Measurements from ENCODE around the gene MYLK. TPM values are rescaled to one million over a fixed set of nuclear protein-coding genes. Genes with fewer than 3 reads are reported as not detected.

MYLK gene
- total and polyA plus RNA-seq, 3 experiments from 2014 or later, result 0.09 to 0.10 TPM; not detected in 1

- no peaks in the 10 kb centered on the region for H3K9me3 Mint-ChIP-seq
Measured at GRCh38 chr3:123637131-123637530, 247.0 kb downstream of the MYLK start.

DNA sequence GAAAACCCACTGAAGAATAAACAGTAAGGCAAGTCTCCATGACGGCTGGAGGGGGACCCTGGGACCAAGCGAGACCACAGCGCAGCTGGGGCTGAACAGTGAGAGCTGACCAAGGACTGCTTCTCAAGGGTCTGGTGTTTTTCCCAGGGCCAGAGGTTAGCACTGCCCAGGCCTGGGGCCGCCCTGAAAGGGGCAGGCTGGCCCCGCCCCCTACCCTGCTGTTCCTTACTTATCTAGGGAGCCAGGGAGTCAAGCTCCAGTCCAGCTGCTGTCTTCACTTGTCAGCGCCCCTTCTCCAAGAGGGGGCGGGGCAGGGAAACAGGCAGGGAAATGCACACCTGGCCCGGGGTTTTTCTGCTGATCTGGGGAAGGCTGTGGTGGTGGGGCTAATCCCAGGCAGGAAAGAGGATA, 247.7 kb downstream of the MYLK start:
- CTCF ChIA-PET, result no interaction called here
- Mint-ChIP-seq H3K4me1 (no peaks in the 10 kb centered on the region), H3K9me3 (no peaks in the 10 kb centered on the region), H3K27me3 (peaks cover 3 to 5% of the 10 kb centered on the region in 2 donors), H3K36me3 (peaks cover 0 to 11% (median 6%) of the 10 kb centered on the region in 3 donors), H3K4me3 (no peak overlapping the region), H3K27ac (no peak overlapping the region)
- no peaks in the 10 kb centered on the region for H3K36me3 ChIP-seq (ENCODE audit: insufficient read depth, low read length)
- H3K9me3 ChIP-seq (ENCODE audit: low read length), result no peaks in the 10 kb centered on the region
- DNase-seq, result no peak
- POLR2A ChIA-PET, result no interaction called here
- no peaks in the 10 kb centered on the region for H3K27me3 ChIP-seq (ENCODE audit: insufficient read depth, low read length, poor library complexity, severe bottlenecking)
- no peaks in the 10 kb centered on the region for H3K4me1 ChIP-seq (ENCODE audit: insufficient read depth, low read length)
- H3K27ac ChIP-seq (ENCODE audit: low read depth, low read length), result no peak overlapping the region
- H3K4me3 ChIP-seq (ENCODE audit: low read length), result no peak overlapping the region

More at GRCh38 chr3:123637131-123637530, 247.0 kb downstream of the MYLK start:
- Histone ChIP-seq H3K36me3 (ENCODE audit: insufficient read depth, low read length) (no peaks in the 10 kb centered on the region), H3K9me3 (ENCODE audit: low read length) (no peaks in the 10 kb centered on the region), H3K4me1 (ENCODE audit: insufficient read depth, low read length) (no peaks in the 10 kb centered on the region), H3K4me3 (ENCODE audit: low read length) (no peak overlapping the region), H3K27me3 (ENCODE audit: insufficient read depth, low read length, poor library complexity, severe bottlenecking) (no peaks in the 10 kb centered on the region), H3K27ac (ENCODE audit: low read depth, low read length) (no peak overlapping the region)
- ChIA-PET CTCF (no interaction called here), POLR2A (no interaction called here)
- no peak overlapping the region for H3K27ac Mint-ChIP-seq
- DNase-seq, result no peak
- H3K4me1 Mint-ChIP-seq, result no peaks in the 10 kb centered on the region
- H3K27me3 Mint-ChIP-seq, result peaks cover 3 to 6% of the 10 kb centered on the region in 2 donors
- no peak overlapping the region for H3K4me3 Mint-ChIP-seq
- H3K36me3 Mint-ChIP-seq, result peaks cover 0 to 8% (median 6%) of the 10 kb centered on the region in 3 donors

GRCh38 chr3:123635717-123636116, 248.4 kb downstream of the MYLK start:
- H3K4me3 ChIP-seq (ENCODE audit: low read length), result no peak overlapping the region
- H3K4me1 ChIP-seq (ENCODE audit: insufficient read depth, low read length), result no peaks in the 10 kb centered on the region
- no peaks in the 10 kb centered on the region for H3K27me3 ChIP-seq (ENCODE audit: insufficient read depth, low read length, poor library complexity, severe bottlenecking)
- peaks cover 3 to 13% (median 9%) of the 10 kb centered on the region in 3 donors for H3K36me3 Mint-ChIP-seq
- H3K4me3 Mint-ChIP-seq, result no peak overlapping the region
- no peaks in the 10 kb centered on the region for H3K4me1 Mint-ChIP-seq
- no peaks in the 10 kb centered on the region for H3K9me3 Mint-ChIP-seq
- H3K27me3 Mint-ChIP-seq, result peaks cover 3 to 5% of the 10 kb centered on the region in 2 donors
- no peak for DNase-seq
- H3K9me3 ChIP-seq (ENCODE audit: low read length), result no peaks in the 10 kb centered on the region
- ChIA-PET POLR2A (no interaction called here), CTCF (no interaction called here)
- no peak overlapping the region for H3K27ac ChIP-seq (ENCODE audit: low read depth, low read length)
- no peaks in the 10 kb centered on the region for H3K36me3 ChIP-seq (ENCODE audit: insufficient read depth, low read length)
- no peak overlapping the region for H3K27ac Mint-ChIP-seq

DNA sequence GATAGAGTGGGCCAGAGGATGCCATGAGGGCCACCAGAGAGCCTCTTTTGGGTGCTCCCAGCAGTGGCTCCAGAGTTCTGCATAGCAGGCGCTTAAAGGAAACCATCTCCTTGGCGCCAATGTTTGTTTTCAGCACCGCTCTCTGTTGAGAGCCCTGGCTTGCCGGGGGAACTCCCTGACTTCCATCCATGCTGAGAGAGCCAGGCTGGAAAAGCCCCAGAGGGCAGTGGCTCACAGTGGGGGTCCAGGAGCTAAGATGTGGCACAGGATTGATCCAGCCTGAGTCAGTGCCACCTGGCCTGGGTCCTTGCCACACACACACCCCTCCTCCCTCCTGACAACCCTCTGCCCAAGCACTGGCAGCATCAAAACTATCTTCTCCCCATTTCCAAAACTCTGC, 248.9 kb downstream of the MYLK start:
- Mint-ChIP-seq H3K4me3 (no peak overlapping the region), H3K36me3 (peaks cover 8 to 17% (median 9%) of the 10 kb centered on the region in 3 donors), H3K27me3 (peaks cover 3 to 5% of the 10 kb centered on the region in 2 donors), H3K4me1 (no peaks in the 10 kb centered on the region), H3K9me3 (no peaks in the 10 kb centered on the region), H3K27ac (no peak overlapping the region)
- Histone ChIP-seq H3K4me1 (ENCODE audit: insufficient read depth, low read length) (no peaks in the 10 kb centered on the region), H3K27ac (ENCODE audit: low read depth, low read length) (no peak overlapping the region), H3K9me3 (ENCODE audit: low read length) (no peaks in the 10 kb centered on the region), H3K4me3 (ENCODE audit: low read length) (no peak overlapping the region), H3K27me3 (ENCODE audit: insufficient read depth, low read length, poor library complexity, severe bottlenecking) (no peaks in the 10 kb centered on the region), H3K36me3 (ENCODE audit: insufficient read depth, low read length) (no peaks in the 10 kb centered on the region)
- CTCF ChIA-PET, result no interaction called here
- DNase-seq, result no peak
- POLR2A ChIA-PET, result no interaction called here

DNA sequence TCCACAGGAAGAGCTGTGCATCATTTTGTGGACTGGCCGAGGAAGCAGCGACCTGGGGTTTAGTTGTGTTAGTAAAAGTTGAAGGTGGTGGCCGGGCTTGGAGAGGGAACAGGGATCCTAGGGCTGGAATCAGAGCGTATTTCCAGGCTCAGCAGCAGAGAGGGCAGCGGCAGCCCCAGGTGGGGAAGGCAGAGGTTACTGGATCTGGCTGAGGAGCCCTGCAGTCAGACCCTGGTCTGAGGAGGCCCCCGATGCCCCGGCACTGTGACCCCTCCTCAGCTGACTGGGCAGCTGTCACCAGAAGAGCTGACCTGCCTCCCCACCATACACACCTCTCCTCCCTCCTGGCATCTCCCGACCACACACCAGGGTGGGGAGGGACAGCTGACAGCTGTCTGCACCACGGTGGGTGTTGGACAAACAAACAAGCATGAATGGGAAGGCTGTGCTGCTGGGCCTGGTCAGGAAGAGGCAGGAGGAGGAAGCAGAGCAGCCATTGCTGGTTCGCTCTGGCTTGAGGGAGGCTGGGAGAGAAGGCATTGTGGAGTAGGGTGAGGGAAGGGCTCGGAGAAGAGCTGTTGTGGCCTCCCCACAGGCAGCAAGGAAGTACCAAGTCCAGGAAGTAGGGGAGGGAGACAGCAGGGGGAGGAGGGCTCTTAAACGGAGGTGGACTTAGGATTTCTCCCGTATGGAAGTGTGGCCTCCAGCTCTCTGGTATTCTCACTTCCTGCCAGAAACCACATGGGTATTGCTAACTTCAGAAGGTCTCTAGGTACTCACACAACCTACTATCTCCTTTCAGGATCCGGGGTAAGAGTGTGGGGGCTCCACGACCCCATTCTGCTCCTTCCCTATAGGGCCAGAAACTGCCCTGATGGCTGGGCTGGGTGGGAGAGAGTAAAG, 249.7 kb downstream of the MYLK start:
- POLR2A ChIA-PET, result interaction anchor here (0.6 kb wide), 1 partner anchor 20 kb away, joined by 3 read pairs; no protein-coding TSS in a partner anchor
- H3K36me3 ChIP-seq (ENCODE audit: insufficient read depth, low read length), result no peaks in the 10 kb centered on the region
- CTCF ChIA-PET, result no interaction called here
- no peak for DNase-seq
- H3K4me1 ChIP-seq (ENCODE audit: insufficient read depth, low read length), result no peaks in the 10 kb centered on the region
- no peaks in the 10 kb centered on the region for H3K27me3 ChIP-seq (ENCODE audit: insufficient read depth, low read length, poor library complexity, severe bottlenecking)
- no peaks in the 10 kb centered on the region for H3K9me3 ChIP-seq (ENCODE audit: low read length)
- H3K27ac Mint-ChIP-seq, result no peak overlapping the region
- no peak overlapping the region for H3K4me3 ChIP-seq (ENCODE audit: low read length)
- H3K27ac ChIP-seq (ENCODE audit: low read depth, low read length), result no peak overlapping the region
- peaks cover 9 to 17% (median 14%) of the 10 kb centered on the region in 3 donors for H3K36me3 Mint-ChIP-seq
- H3K9me3 Mint-ChIP-seq, result no peaks in the 10 kb centered on the region
- no peaks in the 10 kb centered on the region for H3K27me3 Mint-ChIP-seq
- no peaks in the 10 kb centered on the region for H3K4me1 Mint-ChIP-seq
- no peak overlapping the region for H3K4me3 Mint-ChIP-seq

- no peaks in the 10 kb centered on the region for H3K36me3 ChIP-seq (ENCODE audit: insufficient read depth, low read length)
- ChIA-PET CTCF (no interaction called here), POLR2A (no interaction called here)
- no peak overlapping the region for H3K4me3 ChIP-seq (ENCODE audit: low read length)
- no peaks in the 10 kb centered on the region for H3K4me1 ChIP-seq (ENCODE audit: insufficient read depth, low read length)
- Mint-ChIP-seq H3K27ac (no peak overlapping the region), H3K4me3 (peak overlapping the region in 1 of 7 donors; percentile 44), H3K36me3 (peaks cover 9 to 18% (median 17%) of the 10 kb centered on the region in 3 donors), H3K27me3 (peaks cover 0 to 5% of the 10 kb centered on the region in 2 donors), H3K9me3 (no peaks in the 10 kb centered on the region), H3K4me1 (no peaks in the 10 kb centered on the region)
- H3K27ac ChIP-seq (ENCODE audit: low read depth, low read length), result no peak overlapping the region
- no peaks in the 10 kb centered on the region for H3K9me3 ChIP-seq (ENCODE audit: low read length)
- DNase-seq, result no peak
- no peaks in the 10 kb centered on the region for H3K27me3 ChIP-seq (ENCODE audit: insufficient read depth, low read length, poor library complexity, severe bottlenecking)
Measured at GRCh38 chr3:123633530-123633929, 250.6 kb downstream of the MYLK start.

GRCh38 chr3:123632161-123632655, 251.9 kb downstream of the MYLK start:
- Histone ChIP-seq H3K4me3 (ENCODE audit: low read length) (no peak overlapping the region), H3K27ac (ENCODE audit: low read depth, low read length) (no peak overlapping the region), H3K27me3 (ENCODE audit: insufficient read depth, low read length, poor library complexity, severe bottlenecking) (no peaks in the 10 kb centered on the region), H3K9me3 (ENCODE audit: low read length) (no peaks in the 10 kb centered on the region), H3K4me1 (ENCODE audit: insufficient read depth, low read length) (no peaks in the 10 kb centered on the region), H3K36me3 (ENCODE audit: insufficient read depth, low read length) (no peaks in the 10 kb centered on the region)
- CTCF ChIA-PET, result no interaction called here
- no peaks in the 10 kb centered on the region for H3K4me1 Mint-ChIP-seq
- peaks cover 9 to 18% (median 17%) of the 10 kb centered on the region in 3 donors for H3K36me3 Mint-ChIP-seq
- H3K9me3 Mint-ChIP-seq, result no peaks in the 10 kb centered on the region
- peaks cover 0 to 9% of the 10 kb centered on the region in 2 donors for H3K27me3 Mint-ChIP-seq
- POLR2A ChIA-PET, result no interaction called here
- DNase-seq, result no peak
- no peak overlapping the region for H3K4me3 Mint-ChIP-seq
- no peak overlapping the region for H3K27ac Mint-ChIP-seq

GRCh38 chr3:123629747-123630047, 254.4 kb downstream of the MYLK start:
- Mint-ChIP-seq H3K4me3 (no peak overlapping the region), H3K27me3 (peaks cover 0 to 9% of the 10 kb centered on the region in 2 donors), H3K4me1 (no peaks in the 10 kb centered on the region), H3K27ac (no peak overlapping the region), H3K9me3 (no peaks in the 10 kb centered on the region), H3K36me3 (peaks cover 6 to 18% (median 17%) of the 10 kb centered on the region in 3 donors)
- Histone ChIP-seq H3K27me3 (ENCODE audit: insufficient read depth, low read length, poor library complexity, severe bottlenecking) (no peaks in the 10 kb centered on the region), H3K27ac (ENCODE audit: low read depth, low read length) (no peak overlapping the region), H3K4me3 (ENCODE audit: low read length) (no peak overlapping the region), H3K36me3 (ENCODE audit: insufficient read depth, low read length) (no peaks in the 10 kb centered on the region), H3K4me1 (ENCODE audit: insufficient read depth, low read length) (no peaks in the 10 kb centered on the region), H3K9me3 (ENCODE audit: low read length) (no peaks in the 10 kb centered on the region)
- ChIA-PET POLR2A (no interaction called here), CTCF (no interaction called here)
- DNase-seq, result no peak
